ENCODE measurements around the gene KCNK17. TPM values are rescaled to one million over a fixed set of nuclear protein-coding genes. Genes with fewer than 3 reads are reported as not detected.

The KCNK17 gene
- total RNA-seq, 1 experiment from 2014 or later, result not detected

DNA sequence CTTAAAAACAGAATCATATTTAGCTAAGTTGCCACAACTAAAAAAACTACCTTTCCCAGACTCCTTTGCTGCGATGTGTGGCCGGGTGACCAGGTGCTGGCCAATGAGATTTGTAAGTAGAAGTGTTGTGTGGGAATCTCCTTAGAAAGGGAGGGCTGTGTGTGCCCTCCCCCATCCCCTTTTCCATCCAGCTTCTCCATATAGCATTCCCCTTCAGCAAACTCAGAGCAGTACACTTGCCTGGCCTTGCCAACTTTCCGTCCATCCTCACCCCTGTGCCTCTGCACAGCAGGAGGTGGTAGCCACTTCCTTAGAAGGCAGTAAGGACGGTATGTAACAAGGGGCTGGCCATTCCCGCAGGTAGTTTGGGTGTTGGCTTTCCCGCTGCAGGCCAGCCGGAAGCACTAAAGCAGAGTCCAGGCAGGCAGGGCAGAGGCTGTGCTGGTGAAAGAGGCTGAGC lies 30.6 kb upstream of the KCNK17 start:
- no peaks in the 10 kb centered on the region for H3K9me3 Mint-ChIP-seq (ENCODE audit: unreplicated experiment)
- BruUV-seq (replicated peaks), result no TSS peak
- TF ChIP-seq, protein P1, sequence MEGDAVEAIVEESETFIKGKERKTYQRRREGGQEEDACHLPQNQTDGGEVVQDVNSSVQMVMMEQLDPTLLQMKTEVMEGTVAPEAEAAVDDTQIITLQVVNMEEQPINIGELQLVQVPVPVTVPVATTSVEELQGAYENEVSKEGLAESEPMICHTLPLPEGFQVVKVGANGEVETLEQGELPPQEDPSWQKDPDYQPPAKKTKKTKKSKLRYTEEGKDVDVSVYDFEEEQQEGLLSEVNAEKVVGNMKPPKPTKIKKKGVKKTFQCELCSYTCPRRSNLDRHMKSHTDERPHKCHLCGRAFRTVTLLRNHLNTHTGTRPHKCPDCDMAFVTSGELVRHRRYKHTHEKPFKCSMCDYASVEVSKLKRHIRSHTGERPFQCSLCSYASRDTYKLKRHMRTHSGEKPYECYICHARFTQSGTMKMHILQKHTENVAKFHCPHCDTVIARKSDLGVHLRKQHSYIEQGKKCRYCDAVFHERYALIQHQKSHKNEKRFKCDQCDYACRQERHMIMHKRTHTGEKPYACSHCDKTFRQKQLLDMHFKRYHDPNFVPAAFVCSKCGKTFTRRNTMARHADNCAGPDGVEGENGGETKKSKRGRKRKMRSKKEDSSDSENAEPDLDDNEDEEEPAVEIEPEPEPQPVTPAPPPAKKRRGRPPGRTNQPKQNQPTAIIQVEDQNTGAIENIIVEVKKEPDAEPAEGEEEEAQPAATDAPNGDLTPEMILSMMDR (IDR thresholded peaks at IDR 0.05; ENCODE audit: unreplicated experiment), result no peak
- no peaks in the 10 kb centered on the region for H3K4me1 Mint-ChIP-seq (ENCODE audit: insufficient read depth, unreplicated experiment)
- intact Hi-C loops (cut with micrococcal nuclease), result loop anchor here (5.0 kb wide), 1 partner anchor 1727 kb away; the partner anchor contains the start of genes NFYA and OARD1
- ChIA-PET CTCF (interaction anchor here (0.5 to 2.5 kb wide), 4 partner anchors 18 to 635 kb away, joined by 3 to 11 read pairs (median 4); no protein-coding TSS in a partner anchor), POLR2A (no interaction called here)
- no peak overlapping the region for H3K27ac Mint-ChIP-seq (ENCODE audit: low read depth, unreplicated experiment)
- H3K36me3 Mint-ChIP-seq (ENCODE audit: insufficient read depth, unreplicated experiment), result no peaks in the 10 kb centered on the region
- H3K4me3 Mint-ChIP-seq (ENCODE audit: unreplicated experiment), result no peak overlapping the region
- H3K27me3 Mint-ChIP-seq (ENCODE audit: insufficient read depth, unreplicated experiment), result no peaks in the 10 kb centered on the region
- peak; percentile 34 for DNase-seq (ENCODE audit: unreplicated experiment)

GRCh38 chr6:39343396-39343870 lies 29.2 kb upstream of the KCNK17 start:
- no TSS peak for BruUV-seq (replicated peaks)
- Mint-ChIP-seq H3K27ac (ENCODE audit: low read depth, unreplicated experiment) (no peak overlapping the region), H3K4me1 (ENCODE audit: insufficient read depth, unreplicated experiment) (no peaks in the 10 kb centered on the region), H3K9me3 (ENCODE audit: unreplicated experiment) (no peaks in the 10 kb centered on the region), H3K4me3 (ENCODE audit: unreplicated experiment) (no peak overlapping the region), H3K27me3 (ENCODE audit: insufficient read depth, unreplicated experiment) (no peaks in the 10 kb centered on the region), H3K36me3 (ENCODE audit: insufficient read depth, unreplicated experiment) (no peaks in the 10 kb centered on the region)
- intact Hi-C loops (cut with micrococcal nuclease), result no loop called here
- POLR2A ChIA-PET, result no interaction called here
- CTCF ChIA-PET, result interaction anchor here (2.5 kb wide), 1 partner anchor 19 kb away, joined by 11 read pairs; no protein-coding TSS in a partner anchor
- DNase-seq (ENCODE audit: unreplicated experiment), result no peak
- TF ChIP-seq, protein P1 (IDR thresholded peaks at IDR 0.05; ENCODE audit: unreplicated experiment), result no peak

- no peaks in the 10 kb centered on the region for H3K9me3 Mint-ChIP-seq (ENCODE audit: unreplicated experiment)
- no TSS peak for BruUV-seq (replicated peaks)
- intact Hi-C loops (cut with micrococcal nuclease), result no loop called here
- H3K4me3 Mint-ChIP-seq (ENCODE audit: unreplicated experiment), result no peak overlapping the region
- TF ChIP-seq, protein P1 (IDR thresholded peaks at IDR 0.05; ENCODE audit: unreplicated experiment), result no peak
- no peak overlapping the region for H3K27ac Mint-ChIP-seq (ENCODE audit: low read depth, unreplicated experiment)
- CTCF ChIA-PET, result interaction anchor here (0.6 kb wide), 1 partner anchor 12 kb away, joined by 3 read pairs; no protein-coding TSS in a partner anchor
- H3K36me3 Mint-ChIP-seq (ENCODE audit: insufficient read depth, unreplicated experiment), result no peaks in the 10 kb centered on the region
- no peaks in the 10 kb centered on the region for H3K4me1 Mint-ChIP-seq (ENCODE audit: insufficient read depth, unreplicated experiment)
- POLR2A ChIA-PET, result no interaction called here
- no peak for DNase-seq (ENCODE audit: unreplicated experiment)
- no peaks in the 10 kb centered on the region for H3K27me3 Mint-ChIP-seq (ENCODE audit: insufficient read depth, unreplicated experiment)
These were observed 28.6 kb upstream of the KCNK17 start for GRCh38 chr6:39342692-39343395.

- Mint-ChIP-seq H3K9me3 (ENCODE audit: unreplicated experiment) (no peaks in the 10 kb centered on the region), H3K4me1 (ENCODE audit: insufficient read depth, unreplicated experiment) (peaks cover under 1% of the 10 kb centered on the region), H3K4me3 (ENCODE audit: unreplicated experiment) (no peak overlapping the region), H3K27ac (ENCODE audit: low read depth, unreplicated experiment) (no peak overlapping the region), H3K36me3 (ENCODE audit: insufficient read depth, unreplicated experiment) (no peaks in the 10 kb centered on the region), H3K27me3 (ENCODE audit: insufficient read depth, unreplicated experiment) (no peaks in the 10 kb centered on the region)
- CTCF ChIA-PET, result interaction anchor here (0.5 to 1.8 kb wide), 4 partner anchors 20 to 1685 kb away, joined by 3 to 8 read pairs (median 4); no protein-coding TSS in a partner anchor
- POLR2A ChIA-PET, result no interaction called here
- intact Hi-C loops (cut with micrococcal nuclease), result no loop called here
- TF ChIP-seq, protein P1 (IDR thresholded peaks at IDR 0.05; ENCODE audit: unreplicated experiment), result no peak
- no TSS peak for BruUV-seq (replicated peaks)
- DNase-seq (ENCODE audit: unreplicated experiment), result no peak
These were observed 27.7 kb upstream of the KCNK17 start for GRCh38 chr6:39341937-39342336.
